Measurements from ENCODE around the gene PLCH1. TPM values are rescaled to one million over a fixed set of nuclear protein-coding genes. Genes with fewer than 3 reads are reported as not detected.

PLCH1 gene
- total RNA-seq, 1 donor from 2014 or later = 1.3 TPM

- Mint-ChIP-seq H3K4me3 (no peak overlapping the region), H3K36me3 (no peaks in the 10 kb centered on the region), H3K27me3 (ENCODE audit: low read depth) (no peaks in the 10 kb centered on the region), H3K4me1 (no peaks in the 10 kb centered on the region), H3K27ac (no peak overlapping the region), H3K9me3 (no peaks in the 10 kb centered on the region)
- no peak for DNase-seq (ENCODE audit: low spot score in 2 of 2, unreplicated experiment in 2 of 2)
- no peak for TF ChIP-seq CTCF (IDR thresholded peaks at IDR 0.05; ENCODE audit: unreplicated experiment)
Observed at GRCh38 chr3:155441506-155441905, 303.4 kb downstream of the PLCH1 start.

- Mint-ChIP-seq H3K4me1 (no peaks in the 10 kb centered on the region), H3K36me3 (no peaks in the 10 kb centered on the region), H3K27me3 (ENCODE audit: low read depth) (no peaks in the 10 kb centered on the region), H3K9me3 (no peaks in the 10 kb centered on the region), H3K27ac (no peak overlapping the region), H3K4me3 (no peak overlapping the region)
- TF ChIP-seq CTCF (IDR thresholded peaks at IDR 0.05; ENCODE audit: unreplicated experiment) = no peak
- DNase-seq (ENCODE audit: low spot score in 2 of 2, unreplicated experiment in 2 of 2) = no peak
Observed at GRCh38 chr3:155441026-155441425, 303.8 kb downstream of the PLCH1 start.

- H3K4me1 Mint-ChIP-seq = no peaks in the 10 kb centered on the region
- H3K4me3 Mint-ChIP-seq = no peak overlapping the region
- no peak overlapping the region for H3K27ac Mint-ChIP-seq
- DNase-seq (ENCODE audit: low spot score in 2 of 2, unreplicated experiment in 2 of 2) = no peak
- H3K9me3 Mint-ChIP-seq = no peaks in the 10 kb centered on the region
- TF ChIP-seq CTCF (IDR thresholded peaks at IDR 0.05; ENCODE audit: unreplicated experiment) = no peak
- no peaks in the 10 kb centered on the region for H3K36me3 Mint-ChIP-seq
- no peaks in the 10 kb centered on the region for H3K27me3 Mint-ChIP-seq (ENCODE audit: low read depth)
Observed at GRCh38 chr3:155435821-155436220, 309.1 kb downstream of the PLCH1 start.

- peaks cover 29% of the 10 kb centered on the region for H3K9me3 Mint-ChIP-seq
- H3K4me1 Mint-ChIP-seq = no peaks in the 10 kb centered on the region
- H3K4me3 Mint-ChIP-seq = no peak overlapping the region
- no peaks in the 10 kb centered on the region for H3K36me3 Mint-ChIP-seq
- H3K27me3 Mint-ChIP-seq (ENCODE audit: low read depth) = no peaks in the 10 kb centered on the region
- DNase-seq (ENCODE audit: low spot score in 2 of 2, unreplicated experiment in 2 of 2) = no peak
- TF ChIP-seq CTCF (IDR thresholded peaks at IDR 0.05; ENCODE audit: unreplicated experiment) = no peak
- H3K27ac Mint-ChIP-seq = no peak overlapping the region
Observed at GRCh38 chr3:155431856-155432570, 312.9 kb downstream of the PLCH1 start.

- Mint-ChIP-seq H3K36me3 (no peaks in the 10 kb centered on the region), H3K4me1 (no peaks in the 10 kb centered on the region), H3K9me3 (peaks cover 47% of the 10 kb centered on the region), H3K27ac (no peak overlapping the region), H3K27me3 (ENCODE audit: low read depth) (no peaks in the 10 kb centered on the region), H3K4me3 (no peak overlapping the region)
- no peak for TF ChIP-seq CTCF (IDR thresholded peaks at IDR 0.05; ENCODE audit: unreplicated experiment)
- no peak for DNase-seq (ENCODE audit: low spot score in 2 of 2, unreplicated experiment in 2 of 2)
Observed at GRCh38 chr3:155428563-155428962, 316.3 kb downstream of the PLCH1 start.

Data from mesothelial cell of epicardium (in vitro differentiated cells).